HL-60/S4 treated with retinoic acid at 250 ng/mL for 4 days and 3 days (cell line): ENCODE measurements around the gene TLR6.
"Not testable (repeated sequence)": the region's sequence is repeated elsewhere in the genome, so short reads cannot be mapped to it uniquely, and the experiment has no call there.

ENCODE experiments used
- in situ Hi-C: fragments of 300-500 bp; cut with MboI; formaldehyde crosslinking; loops from 2 replicates; pipeline ENCODE4 v1.7.0; 2022; ENCODE audit warnings: low sequenced_read_pairs

TLR6 gene

GRCh38 chr4:38794051-38794450, 62.6 kb downstream of the TLR6 start:
- in situ Hi-C loops = no loop called here

DNA sequence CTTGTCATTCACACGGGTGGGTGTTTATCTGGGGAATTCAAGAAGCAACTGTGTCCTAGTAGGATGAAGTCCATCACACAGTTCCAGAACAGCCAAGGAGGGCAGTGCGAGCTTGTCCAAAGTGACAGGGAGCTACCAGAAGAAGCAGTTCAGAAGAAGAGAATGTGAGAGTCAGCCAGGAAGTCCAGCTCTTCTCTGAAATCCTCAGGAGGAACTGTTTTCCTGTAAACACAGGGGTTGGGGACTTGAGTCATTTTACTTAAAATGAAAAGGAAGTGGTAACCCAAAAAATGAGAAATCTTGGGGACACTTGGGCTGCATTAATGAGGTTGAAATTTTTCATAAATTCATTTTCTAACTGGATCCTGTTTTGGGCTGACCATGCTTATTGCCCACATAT, 65.6 kb downstream of the TLR6 start:
- in situ Hi-C loops = no loop called here

- in situ Hi-C loops = no loop called here
These were observed 68.3 kb downstream of the TLR6 start for GRCh38 chr4:38788317-38788716.

DNA sequence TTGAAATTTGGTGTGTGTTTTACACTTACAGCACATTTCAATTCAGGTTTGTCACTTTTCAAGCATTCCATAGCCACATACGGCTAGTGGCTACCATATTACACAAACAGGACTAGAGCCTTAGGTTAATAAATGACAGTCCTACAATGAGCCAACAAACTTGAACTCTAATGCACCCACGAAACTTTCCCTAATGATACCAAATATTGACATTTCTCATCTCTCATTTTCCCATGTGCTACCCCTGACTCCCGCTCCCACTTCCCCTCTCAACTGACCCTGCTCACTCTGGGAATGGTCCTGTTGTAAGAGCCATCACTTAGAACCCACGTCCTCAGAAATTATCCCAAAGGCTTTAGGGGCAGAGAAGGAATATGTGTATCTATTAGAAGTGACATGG, 68.9 kb downstream of the TLR6 start:
- in situ Hi-C loops = no loop called here

DNA sequence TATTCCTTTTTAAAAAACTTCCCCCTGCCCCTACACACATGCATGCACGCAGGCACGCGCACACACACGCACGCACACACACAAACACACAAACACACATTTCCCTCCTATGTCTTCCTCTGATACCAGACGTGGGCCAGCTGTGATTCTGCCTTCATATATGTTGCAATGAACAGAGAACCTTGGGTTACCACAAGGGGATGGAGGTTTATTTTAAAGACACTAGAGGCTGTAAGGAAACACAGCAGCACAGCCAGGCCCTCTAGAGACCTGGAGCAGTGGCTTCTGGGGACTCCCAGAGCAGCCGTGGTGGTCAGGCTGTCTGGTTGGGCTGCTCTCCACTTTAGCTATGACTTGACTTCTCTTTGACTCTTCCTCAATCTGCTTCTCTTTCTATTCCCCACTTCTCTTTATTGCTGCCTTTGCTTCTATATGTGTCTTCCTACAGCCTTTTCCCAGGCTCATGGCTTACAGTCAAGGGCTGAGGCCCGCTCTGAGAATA, 70.7 kb downstream of the TLR6 start:
- in situ Hi-C loops = no loop called here

- in situ Hi-C loops = no loop called here
These were observed 71.4 kb downstream of the TLR6 start for GRCh38 chr4:38785041-38785790.

DNA sequence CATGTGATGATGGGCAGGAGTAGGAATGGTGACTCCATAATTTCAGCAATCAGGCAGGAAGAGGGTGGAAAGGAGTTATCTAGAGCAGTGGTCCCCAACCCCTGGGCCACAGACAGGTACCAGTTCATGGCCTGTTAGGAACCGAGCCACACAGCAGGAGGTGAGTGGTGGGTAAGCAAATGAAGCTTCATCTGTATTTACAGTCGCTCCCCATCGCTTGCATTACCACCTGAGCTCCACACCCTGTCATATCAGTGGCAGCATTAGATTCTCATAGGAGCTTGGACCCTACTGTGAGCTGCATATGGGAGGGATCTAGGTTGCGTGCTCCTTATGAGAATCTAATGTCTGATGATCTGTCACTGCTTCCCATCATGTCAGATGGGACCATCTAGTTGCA, 72.5 kb downstream of the TLR6 start:
- in situ Hi-C loops = no loop called here

DNA sequence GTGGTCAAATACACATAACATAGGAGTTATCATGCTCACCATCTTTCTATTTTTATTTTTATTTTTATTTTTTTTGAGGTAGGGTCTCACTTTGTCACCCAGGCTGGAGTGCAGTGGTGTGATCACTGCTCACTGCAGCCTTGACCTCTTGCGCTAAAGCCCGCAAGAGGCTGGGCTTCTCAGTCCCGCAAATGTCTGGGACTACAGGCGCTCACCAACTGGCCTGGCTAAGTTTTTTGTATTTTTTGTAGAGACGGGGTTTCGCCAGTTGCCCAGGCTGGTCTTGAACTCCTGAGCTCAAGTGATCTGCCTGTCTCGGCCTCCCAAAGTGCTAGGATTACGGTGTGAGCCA, 73.5 kb downstream of the TLR6 start:
- in situ Hi-C loops = no loop called here

DNA sequence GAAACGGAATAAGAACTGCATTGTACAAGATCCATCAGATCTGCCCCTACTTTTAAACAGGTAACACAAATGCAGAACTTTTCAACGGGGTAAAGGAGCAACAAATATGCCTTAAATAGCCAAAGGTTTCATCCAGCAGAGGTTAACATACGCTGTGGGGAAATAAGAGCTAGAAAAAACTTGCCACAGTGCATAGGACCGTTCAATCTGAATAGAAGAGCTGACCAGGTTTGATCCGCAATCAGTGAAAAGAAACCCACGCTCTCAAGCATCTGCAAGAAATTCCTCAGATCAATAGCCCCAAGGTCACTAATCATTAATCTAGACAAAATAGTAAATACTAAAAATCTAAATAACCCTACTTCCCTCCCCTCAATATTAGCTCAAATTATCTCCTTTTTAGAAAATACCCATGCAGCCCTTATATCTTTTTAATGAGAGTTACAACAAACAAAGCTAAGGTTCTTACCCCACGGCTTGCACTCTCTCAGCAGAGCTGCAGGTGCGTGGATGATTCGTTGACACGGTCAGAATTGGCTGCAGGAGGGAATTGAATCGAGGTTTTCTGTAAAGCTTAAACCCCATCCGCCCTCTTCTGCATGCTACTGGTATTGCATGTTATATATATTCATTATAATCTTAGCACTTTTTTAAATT, 74.0 kb downstream of the TLR6 start, which contains the start of gene TLR10:
Gene TLR10, minus strand, starts transcription at position 539 of the 657 bp plus-strand sequence. CDS start 7,400 bp downstream, outside the sequence.
- in situ Hi-C loops = no loop called here

DNA sequence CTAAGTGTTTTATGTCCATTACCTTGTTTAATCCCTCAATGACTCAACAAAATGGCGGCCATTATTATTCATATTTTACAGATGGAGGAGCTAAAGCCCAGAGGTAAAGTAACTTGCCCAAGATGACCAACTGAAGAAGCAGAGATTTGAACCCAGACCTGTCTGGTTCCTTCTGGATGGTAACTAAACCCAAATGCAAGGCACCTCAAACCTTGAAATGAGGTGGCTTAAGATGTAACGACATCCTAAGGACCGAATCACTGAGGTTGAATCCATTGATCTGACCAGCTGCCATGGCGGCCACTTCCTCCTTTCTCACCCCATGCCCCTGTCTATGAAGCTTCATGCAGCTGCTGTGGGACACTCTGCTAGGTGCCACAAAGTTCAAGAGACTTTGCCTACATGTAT, 74.8 kb downstream of the TLR6 start:
- in situ Hi-C loops = no loop called here

DNA sequence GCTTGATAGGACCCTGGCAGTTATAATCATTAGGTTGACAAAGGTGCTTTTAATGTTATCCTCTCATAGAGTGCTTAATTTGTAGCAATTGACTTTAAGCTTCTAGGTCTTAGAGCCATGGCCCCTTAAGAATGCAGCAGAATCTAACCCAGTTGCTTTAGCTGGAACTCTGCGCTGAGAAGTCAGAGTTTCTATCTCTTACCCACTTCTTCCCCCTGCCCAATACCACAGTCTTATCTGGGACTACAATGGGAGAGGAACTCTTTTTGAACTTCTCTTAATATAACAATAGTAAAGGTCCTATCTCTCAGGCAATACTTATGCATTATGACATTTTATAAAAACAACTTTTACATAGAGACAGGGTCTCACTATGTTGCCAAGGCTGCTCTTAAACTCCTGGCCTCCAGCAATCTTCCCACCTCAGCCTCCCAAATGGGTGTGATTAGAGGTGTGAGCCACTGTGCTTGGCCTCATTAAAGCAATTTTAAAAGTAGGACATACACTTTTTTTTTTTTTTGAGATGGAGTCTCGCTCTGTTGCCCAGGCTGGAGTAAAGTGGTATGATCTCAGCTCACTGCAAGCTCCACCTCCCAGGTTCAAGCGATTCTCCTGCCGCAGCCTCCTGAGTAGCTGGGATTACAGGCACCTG, 75.7 kb downstream of the TLR6 start:
- in situ Hi-C loops = no loop called here

DNA sequence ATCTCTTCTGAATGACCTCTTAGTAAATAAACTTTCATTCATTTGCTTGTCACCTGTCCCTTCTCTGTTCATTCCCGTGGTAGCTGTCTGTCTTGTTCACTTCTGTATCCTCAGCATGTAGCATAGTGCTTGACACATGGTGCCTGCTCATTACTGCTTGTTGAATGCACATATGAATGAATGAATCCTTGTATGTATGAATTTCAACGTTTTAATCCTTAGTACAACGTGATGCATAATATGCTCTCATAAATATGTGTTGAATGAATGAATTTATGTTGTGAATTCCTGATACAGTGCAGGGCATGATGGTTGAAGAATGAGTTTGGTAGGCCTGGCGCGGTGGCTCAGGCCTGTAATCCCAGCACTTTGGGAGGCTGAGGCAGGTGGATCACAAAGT, 76.8 kb downstream of the TLR6 start:
- in situ Hi-C loops = no loop called here

DNA sequence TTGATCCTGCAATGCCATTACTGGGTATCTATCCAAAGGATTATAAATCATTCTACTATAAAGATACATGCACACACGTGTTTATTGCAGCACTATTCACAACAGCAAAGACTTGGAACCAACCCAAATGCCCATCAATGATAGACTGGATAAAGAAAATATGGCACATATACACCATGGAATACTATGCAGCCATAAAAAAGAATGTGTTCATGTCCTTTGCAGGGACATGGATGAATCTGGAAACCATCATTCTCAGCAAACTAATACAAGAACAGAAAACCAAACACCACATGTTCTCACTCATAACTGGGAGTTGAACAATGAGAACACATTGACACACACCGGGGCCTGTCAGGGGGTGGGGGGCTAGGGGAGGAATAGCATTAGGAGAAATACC, 78.7 kb downstream of the TLR6 start:
- in situ Hi-C loops = not testable (repeated sequence)

DNA sequence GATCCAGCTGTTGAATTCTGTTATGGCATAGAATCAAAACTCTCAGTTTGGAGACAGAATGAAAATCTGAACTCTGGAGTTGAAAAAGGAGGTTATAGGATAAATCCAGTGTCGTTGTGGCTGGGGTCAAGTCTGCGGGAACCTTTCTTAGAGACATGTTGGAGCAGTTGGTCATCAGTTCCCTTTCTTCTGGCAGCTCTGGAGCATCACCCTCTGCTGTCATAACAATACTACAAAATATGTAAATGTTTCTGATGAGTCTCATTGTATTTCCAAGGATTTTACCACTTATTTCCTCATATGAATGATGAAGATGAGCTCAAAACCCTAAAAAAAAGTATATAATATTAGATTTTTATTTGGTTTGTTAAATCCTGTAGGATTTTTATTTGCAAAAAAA, 81.3 kb downstream of the TLR6 start:
- in situ Hi-C loops = no loop called here

DNA sequence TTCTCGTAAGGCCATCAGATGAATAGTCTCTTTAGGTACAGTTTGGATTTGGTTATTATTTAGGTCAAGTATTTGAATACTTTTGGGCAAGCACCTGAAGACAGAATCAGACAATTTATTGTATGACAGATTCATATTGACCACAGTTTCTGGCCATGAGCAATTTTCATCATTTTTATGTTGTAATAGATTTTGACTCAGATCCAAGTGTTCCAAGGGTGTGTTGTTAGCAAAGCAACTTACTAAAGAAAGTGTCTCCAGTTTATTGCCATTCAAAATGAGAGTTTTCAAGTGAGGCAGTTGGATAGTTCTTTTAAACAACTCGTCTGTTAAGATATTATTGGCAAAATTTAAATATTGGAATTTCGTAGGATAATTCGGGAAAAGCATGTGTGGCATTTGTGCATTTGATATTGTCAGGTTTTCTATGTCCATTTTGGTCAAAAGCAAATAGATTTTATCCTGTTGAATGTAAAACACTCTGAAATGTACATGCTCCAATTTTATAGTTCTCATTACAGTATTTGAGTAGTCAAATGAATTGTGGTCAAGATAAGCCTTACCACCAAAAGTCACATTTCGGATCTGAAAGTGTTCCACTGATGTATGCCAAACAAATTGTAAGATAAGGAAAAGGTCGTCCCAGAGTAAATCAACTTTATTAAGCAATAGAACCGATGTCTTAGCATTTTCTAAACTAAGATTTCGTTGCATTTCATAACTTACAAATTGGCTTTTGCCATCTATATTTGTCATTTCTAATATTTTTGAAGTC, 82.2 kb downstream of the TLR6 start:
- in situ Hi-C loops = no loop called here
